ENCODE data around the gene LY6G6D.
A peak's percentile ranks its signal among the peaks of the same experiment; 100 is the strongest.

GRCh38 chr6:31729515-31729978 lies 14.4 kb downstream of the LY6G6D start:
- TF ChIP-seq, protein P1, sequence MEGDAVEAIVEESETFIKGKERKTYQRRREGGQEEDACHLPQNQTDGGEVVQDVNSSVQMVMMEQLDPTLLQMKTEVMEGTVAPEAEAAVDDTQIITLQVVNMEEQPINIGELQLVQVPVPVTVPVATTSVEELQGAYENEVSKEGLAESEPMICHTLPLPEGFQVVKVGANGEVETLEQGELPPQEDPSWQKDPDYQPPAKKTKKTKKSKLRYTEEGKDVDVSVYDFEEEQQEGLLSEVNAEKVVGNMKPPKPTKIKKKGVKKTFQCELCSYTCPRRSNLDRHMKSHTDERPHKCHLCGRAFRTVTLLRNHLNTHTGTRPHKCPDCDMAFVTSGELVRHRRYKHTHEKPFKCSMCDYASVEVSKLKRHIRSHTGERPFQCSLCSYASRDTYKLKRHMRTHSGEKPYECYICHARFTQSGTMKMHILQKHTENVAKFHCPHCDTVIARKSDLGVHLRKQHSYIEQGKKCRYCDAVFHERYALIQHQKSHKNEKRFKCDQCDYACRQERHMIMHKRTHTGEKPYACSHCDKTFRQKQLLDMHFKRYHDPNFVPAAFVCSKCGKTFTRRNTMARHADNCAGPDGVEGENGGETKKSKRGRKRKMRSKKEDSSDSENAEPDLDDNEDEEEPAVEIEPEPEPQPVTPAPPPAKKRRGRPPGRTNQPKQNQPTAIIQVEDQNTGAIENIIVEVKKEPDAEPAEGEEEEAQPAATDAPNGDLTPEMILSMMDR (IDR thresholded peaks at IDR 0.05) = peak in 3 of 4 experiments; percentile 68 to 82 (median 77)
- TF ChIP-seq POLR2A (IDR thresholded peaks at IDR 0.05) = peak; percentile 70

Data from prostate gland (tissue), 2 donors.